GM21367 (cell line): ENCODE measurements around the gene PRKACA.

Experiments used
- ATAC-seq: cut with Tn5 transposase; IDR thresholded peaks from one replicate; pipeline ENCODE4 v1.9.1; 2021; ENCODE audit not compliant: unreplicated experiment

The PRKACA gene

DNA sequence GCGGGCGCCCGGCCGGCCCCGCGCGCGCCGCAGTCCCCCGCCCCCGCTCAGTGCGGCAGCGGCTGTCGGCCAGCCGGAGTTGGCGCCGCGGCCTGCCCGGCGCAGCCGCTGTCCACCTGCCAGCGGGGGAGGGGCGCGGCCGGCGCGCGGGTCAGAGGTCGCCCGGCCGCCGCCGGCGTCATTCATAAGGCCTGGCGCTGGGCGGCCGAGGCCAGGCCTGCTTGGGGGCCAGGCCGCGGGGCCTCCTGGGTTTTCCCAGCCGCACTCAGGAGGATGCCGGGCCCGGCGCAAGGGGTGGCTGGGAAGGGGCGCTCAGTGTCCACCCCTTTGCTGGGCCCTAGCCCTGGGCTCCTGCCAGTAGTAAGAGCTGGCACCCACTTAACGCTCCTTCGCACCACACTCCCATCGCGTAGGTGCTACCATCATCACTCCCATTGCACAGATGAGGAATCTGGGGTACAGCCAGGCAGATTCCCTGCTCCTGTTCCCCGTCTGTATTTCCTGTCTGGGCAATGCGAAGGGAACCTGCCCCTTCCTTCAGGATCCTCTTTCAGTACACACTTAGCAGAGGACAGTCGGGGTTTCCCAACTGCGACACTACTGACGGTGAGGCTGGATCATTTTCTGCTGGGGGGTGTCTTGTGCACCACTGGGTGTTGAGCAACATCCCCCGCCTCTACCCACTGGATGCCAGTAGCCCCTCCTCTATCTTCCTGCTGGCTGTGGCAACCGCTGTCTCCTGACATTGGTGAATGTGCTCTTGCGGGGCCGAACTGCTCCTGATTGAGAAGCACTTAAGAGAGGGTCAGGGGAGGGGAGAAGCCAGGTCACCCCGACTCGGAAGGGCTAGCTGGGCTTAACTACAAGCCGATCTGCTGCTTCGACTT lies 846 bp upstream of the PRKACA start:
- ATAC-seq = peak; percentile 15

DNA sequence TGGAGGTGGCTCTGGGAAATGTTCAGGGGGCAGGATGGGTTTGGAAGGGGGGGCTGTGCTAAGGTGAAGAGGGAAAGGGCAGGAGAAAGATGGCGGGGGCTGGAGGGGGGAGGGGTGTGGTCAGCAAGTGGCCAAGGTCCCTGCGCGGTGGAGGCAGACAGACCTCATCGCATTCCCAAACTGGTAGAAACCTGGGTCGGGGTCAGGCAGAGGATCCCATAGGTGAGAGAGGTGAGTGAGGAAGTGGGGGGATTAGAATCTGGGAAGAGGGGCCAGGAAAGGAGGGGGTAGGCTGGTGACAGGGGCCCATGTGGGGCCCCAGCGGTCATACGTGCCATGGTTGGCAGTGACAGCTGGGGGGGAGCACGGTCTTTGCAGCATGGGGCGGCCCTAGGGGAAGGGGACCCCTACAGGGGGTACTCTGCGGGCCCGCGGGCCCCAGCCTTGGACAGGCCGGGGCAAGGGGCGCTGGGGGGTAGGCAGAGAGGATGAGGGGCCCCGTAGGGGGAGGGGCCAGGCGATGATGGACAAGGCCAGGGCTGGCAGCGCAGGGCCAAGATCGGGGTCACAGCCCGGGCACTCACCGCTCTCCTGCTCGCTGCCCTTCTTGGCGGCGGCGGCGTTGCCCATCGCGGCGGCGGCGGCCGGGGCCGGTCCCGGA lies 514 bp downstream of the PRKACA start:
- no peak for ATAC-seq

DNA sequence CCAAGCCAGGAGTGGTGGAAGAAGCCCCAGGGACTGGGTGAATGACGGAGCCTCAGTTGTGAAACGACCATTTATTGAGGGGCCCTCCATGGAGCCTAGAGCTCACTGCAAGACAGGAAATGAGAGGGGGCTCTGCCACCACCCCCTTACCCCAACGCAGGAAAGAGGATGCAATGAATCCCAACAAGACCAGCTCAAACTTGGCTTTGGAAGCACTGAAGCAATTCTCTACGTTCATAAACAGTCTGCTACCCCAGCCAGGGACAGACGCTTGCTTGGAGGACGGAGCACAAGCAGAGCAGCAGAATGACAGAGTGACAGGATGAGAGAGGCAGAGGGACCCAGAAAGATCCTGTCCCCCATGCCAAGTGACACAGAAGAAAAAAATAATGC lies 1.0 kb downstream of the PRKACA start:
- no peak for ATAC-seq

DNA sequence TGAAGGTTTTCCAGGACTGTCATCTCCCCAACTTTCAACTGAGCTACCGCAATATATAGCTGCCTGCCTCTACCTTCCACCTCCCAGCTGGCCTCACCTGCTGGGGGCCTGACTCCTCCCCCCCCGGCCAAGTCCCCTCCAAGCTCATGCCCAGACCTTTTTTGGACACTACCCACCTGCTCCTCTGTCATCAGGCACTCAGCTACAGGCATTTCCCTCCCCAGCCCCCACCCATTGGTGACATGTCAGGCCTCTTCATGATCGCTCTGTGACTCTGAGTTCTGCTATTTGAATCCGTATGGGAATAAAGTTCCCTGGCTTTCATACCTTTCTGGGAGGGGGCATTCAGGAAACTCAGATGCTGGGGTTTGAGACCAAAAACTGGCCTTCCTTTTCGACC lies 1.8 kb downstream of the PRKACA start:
- no peak for ATAC-seq

DNA sequence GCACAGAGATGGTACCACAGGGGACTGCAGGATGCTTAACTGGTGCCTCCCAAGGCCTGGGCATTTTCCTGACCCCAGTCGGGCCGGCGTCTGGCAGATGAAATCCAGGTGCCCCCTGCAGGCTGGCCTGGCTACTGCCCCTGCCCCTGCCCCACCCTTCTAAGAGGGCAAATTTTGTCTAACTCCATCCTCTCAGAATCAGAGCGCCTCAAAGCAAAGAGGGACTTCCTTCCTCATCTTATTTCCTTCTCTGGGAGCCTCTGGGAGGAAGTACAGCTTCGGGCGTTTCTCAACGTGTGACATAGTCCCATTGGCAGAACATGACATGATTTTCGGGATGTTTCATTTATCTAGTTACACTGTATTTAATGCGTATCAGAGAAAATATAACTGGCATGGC lies 2.7 kb downstream of the PRKACA start:
- no peak for ATAC-seq

DNA sequence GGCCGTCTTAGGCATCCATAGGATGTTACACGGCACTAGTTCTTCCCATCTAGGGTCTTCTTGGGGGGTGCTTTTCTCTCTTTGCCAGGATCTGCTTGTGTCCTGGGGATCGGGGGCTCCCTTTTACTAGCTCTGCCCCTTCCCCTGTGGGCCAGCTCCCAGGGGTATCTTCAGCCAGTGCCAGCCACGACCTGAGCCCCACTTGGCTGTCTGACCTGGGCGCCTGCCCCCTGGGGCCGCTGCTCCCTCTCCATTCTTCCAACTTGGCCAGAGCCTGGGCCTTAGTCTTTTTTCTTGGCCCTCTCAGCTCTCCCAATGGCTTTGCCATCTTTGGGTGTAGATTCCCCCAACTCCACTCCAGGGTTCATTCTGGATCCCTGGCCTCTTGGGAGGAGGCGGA lies 3.1 kb downstream of the PRKACA start:
- no peak for ATAC-seq

DNA sequence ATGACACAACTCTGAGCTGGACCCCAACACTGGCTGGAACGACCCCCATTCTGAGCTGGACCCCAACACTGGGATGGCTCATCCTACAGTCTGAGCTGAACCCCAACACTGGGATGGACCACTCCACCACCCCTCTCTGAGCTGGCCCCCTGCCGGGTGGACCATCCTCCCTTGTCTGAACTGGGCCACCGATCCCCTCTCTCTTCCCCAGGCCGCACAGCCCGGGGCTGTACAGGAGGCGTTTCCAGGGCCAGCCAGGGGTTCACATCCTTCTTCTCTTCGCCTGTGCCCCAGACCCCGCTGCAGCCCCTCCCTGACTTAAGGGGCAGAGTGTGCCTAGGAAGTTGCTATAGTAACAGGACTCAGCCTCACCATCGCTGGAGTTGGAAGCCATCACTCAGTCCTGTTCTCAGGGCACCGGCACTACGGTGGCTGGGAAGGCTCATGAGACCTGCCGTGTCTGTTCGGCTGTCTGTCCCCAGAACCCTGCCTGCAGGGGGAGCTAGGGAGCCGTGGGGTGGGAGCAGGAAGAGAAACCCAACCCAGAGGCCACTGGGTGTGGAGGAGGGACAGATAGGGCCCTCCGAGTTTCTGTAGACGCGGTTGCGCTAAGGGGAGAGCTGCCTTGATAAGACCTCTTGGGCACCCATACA lies 3.7 kb downstream of the PRKACA start:
- ATAC-seq = no peak

DNA sequence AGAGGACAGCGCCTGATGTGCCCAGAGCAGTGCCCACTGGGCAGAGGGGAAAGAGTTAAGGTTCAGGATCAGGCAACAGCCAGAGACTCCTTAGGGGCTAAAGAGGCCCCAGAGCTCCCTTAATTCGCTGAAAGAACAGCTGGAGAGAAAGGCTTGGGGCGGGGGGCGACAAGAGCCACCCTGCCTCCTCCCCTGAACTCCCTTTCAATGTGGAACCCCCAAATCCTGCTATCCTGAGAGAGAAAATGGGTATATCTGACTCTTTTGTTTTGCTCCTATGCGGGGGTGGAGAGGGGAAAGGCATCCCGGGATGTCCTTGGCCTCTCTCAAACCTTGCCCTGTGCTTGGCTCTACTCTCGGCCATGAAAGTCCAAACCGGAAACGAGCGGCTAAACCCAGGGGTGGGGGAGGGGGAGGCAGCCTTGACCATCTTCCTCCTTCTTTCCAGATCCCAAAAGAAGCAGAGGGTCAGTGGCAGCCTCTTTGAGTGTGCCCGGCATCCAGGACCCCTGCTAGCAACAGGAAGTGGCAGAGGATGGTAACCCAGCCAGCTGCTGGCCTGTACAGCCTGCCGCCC lies 4.7 kb downstream of the PRKACA start:
- no peak for ATAC-seq

DNA sequence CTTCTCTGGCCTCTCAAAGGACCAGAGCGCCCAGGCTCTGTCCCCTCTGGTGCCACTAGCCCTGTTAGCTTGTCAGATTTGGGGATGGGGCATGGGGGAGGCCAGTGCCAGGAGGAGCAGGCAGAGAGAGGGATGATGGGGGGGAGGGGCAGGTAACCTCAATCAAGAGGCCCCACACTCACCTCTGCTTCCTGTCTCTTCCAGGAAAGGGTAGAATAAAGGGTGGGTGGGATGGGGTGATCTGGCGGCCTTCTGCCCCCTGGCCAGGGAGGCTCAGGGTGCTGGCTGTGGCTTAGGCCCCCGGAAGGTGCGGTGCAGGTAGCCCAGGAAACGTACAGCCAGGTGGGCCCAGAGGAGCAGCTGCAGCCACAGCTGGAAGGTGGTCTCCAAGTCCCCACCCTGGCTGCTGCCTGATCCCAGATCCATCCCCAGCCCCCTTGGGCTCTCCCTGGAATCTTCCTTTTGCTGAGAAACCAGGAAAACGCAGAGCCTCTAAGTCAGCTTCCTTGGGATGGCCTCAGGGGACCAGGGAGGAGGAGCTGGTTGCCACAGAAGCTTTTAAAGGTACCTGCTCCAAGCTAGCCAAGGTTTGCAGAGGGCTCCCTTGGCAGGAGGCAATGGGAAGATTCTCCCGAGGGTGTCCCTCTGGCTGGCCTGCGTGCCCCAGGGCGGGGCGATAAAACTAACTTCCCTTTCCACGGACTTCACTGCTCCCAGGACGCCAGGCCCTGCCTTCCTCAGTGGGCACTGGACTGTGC lies 5.3 kb downstream of the PRKACA start:
- ATAC-seq = no peak

DNA sequence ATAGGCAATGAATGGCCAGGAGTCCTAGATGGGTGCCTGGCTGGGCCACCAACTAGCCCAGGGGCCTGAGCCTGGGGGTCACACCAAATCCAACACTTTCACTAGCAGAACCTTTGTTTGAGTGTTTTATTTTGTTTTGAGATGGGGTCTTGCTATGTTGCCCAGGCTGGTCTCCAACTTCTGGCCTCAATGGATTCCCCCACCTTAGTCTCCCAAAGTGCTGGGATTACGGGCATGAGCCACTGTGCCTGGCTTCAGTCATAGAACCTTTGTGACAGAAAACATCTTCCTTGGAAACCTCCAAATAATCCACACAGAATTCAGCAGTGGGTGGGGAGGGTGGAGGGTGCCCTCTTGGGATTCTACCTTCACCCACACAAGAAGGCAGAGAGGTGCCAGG lies 6.1 kb downstream of the PRKACA start:
- ATAC-seq = no peak

DNA sequence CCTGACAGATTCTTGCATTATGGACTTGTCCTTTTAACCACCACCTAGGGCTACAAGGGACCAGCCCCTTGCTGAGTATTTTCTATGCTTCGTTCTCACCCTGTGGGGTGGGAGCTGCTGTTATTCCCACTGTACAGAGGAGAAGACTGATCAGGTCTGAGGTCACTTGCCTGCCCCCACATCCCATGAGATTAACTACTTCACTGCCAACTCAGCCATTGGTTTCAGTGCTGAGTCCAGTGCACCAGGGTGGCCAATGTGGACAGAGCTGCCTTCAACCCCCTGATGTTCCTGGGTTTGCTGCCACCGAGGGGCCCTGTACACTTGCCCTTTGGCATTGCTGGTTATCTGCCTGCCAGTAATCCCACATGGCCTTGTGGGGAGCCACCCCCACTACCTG lies 6.9 kb downstream of the PRKACA start:
- no peak for ATAC-seq

DNA sequence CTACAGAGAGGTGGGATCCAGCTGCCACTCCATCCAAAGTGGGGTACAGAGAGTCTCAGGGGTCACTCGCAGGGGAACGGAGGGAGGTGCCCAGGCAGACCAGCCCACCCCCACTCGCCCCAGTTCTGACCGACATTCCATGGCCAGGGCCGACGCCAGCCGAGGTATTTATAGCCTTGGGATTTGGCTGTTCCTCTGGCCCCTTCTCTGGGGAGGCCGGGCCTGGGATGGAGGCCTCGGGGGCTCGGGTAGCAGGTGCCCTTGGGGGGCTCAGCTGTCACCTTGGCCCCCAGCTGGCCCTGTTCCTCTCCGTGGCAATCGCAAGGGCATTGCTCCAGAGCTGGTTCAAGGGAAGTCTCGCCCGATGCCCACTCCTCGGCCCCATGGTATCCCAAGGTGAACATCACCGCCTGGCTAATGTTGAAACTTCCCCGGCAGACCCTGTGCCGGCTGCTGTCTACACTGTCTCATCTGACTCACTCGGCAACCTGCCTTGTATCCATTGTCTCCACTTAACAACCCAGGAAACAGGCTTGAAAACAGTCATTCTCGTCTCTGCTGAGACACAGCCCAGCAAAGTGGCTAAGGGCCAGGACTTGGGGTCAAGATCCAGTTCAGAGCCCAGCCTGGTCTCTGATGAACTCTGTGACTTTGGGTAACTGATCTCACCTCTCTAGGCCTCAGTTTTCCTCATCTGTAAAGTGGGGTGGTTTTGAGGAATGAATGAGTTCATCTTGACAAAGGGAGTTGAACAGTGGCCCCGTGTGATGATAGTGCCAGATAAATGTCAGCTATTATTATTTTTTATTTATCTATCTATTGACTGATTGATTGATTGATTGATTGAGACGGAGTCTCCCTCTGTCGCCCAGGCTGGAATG lies 9.7 kb downstream of the PRKACA start:
- no peak for ATAC-seq

DNA sequence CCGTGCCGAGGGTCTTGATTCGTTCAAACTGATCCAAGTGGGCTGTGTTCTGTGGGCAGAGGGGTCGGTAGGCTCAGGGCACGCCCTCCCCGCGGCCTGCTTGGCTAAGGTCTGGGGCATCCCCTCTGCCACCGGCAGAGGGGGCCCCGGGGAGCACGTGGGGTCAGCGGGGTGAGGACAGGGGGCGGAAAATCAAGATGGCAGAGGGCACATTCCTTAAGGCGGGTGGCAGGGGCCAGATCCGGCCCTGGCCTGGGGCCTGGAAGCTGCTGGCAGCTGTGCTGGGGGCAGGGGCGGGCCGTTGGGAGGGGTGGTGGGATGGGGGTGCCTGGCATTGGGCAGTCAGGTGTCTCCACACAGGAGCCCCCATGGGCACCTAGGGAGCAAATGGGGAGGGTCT lies 10.7 kb downstream of the PRKACA start:
- no peak for ATAC-seq

DNA sequence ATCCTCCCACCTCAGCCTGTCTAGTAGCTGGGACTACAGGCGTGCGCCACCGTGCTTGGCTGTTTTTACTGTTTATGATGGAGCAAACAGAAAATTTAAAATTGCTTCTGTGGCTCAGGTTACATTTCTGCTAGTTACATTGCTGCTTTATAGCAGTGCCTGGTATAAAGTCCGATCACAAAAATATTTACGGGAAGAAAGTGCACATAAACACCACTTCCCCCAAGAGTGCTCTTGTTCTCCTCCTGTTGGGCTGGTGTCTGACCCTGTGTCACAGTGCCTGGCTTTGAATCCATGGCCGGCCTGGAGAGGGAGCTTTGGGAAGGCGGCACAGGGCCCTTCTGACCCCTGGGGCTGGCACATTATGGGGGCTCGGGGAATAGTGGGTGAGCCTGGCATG lies 11.9 kb downstream of the PRKACA start:
- no peak for ATAC-seq

DNA sequence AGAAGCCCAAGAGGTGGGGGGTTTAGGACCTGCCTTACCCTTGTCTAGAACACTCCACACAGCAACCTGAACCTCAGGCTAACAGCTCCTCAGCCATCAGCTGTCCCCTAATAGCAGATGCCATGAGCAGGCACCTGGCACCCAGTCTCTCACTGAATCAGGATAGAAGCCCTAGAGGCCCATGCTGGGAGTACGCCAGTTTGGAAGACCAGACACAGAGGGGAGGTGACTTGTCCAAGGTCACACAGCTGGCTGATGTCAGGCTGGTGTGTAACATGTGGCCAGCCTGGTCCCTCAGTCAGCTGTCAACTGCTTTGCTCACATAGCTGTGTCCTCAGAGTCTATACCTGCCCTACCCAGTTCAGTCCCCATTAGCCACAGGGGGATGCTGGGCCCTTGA lies 14.3 kb downstream of the PRKACA start:
- no peak for ATAC-seq

DNA sequence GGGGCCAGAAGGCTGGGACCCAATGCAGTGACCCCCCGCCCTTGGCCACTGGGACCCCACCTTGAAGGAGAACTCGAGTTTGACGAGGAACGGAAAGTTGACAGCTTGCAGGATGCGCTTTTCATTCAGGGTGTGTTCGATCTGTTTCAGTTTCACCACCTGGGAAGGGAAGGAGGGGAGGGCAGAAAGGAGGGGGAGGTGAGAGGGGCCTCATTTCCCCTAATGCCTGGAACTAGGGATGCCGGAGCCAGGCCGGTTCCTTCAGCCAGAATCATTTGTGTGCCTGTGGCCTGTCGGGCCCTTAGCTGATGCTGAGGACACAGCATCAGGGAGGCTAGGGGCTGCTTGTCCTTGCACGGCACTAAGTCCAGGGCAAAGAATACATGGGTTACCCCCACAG lies 14.8 kb downstream of the PRKACA start:
- no peak for ATAC-seq

DNA sequence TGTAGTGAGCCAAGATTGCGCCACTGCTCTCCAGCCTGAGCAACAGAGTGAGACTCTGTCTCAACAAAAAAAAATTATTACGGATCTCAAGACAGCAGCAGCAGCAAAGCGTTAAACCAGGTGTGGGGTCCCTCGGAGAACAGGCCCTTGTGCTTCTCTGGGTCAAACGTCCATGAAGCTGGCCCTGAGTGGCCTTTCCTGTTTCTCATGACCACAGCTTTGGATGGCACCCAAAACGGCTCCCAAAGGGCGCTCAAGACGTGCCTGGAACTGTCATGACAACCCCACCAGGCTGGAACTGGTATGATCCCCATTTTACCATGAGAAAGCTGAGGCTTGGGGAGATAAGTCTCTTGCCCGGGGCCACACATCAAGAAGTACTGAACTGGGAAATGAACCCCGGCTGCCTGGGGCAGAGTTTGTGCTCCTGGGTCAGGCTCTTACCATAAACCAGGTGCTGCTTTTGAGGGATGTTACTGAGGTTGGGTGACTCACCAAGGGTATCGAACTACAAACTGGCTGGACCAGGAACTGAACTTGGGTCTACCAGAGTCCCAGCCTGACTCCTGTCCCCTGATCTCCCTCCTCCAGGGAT lies 15.4 kb downstream of the PRKACA start:
- ATAC-seq = no peak

DNA sequence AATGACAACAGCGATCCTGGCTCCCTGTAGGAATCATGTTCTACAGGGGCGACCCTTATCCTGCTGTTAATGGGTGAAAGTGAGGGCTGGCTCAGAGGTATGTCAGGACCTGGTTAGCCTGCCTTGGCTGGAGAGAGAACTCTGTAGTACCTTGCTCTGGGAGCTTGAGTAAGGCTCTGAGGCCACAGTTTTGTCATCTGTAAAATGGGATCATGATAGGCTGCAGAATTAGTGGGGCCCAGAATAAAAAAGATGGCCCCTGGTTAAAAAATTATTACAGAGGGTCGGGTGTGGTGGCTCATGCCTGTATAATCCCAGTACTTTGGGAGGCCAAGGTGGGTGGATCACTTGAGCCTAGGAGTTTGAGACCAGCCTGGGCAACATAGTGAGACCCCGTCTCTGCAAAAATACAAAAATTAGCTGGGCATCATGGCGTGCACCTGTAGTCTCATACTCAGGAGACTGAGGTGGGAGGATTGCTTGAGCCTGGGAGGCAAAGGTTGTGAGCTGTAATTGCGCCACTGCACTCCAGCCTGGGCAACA lies 16.5 kb downstream of the PRKACA start:
- no peak for ATAC-seq

DNA sequence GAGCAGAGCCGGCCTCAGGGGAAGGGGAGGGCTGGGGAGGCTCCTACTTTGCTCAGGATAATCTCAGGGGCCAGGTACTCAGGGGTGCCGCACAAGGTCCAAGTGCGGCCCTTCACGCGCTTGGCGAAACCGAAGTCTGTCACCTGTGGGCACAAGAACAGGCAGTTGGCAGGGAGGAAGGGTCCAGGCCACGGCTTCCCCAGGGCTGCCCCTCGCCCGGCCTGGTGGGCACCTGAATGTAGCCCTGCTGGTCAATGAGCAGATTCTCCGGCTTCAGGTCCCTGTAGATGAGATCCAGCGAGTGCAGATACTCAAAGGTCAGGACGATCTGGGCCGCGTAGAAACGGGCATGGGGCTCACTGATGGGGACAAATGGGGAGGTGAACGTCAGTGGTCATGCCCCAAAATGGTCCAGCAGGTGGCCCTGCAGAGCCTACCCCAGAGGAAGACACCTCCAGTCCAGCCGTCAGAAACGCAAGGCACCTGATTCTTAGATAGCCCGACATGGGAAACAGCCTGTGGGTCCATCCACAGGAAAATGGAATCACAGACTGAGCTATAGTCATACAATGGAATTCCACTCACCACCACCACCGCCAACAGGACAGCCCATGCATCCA lies 19.9 kb downstream of the PRKACA start:
- no peak for ATAC-seq
